GM18951 (cell line): Measurements from ENCODE around the gene MANSC1.

Source experiments
- POLR2A ChIP-seq: IDR thresholded peaks from 4 replicates; pipeline ENCODE4 v1.6.1; 2011; ENCODE audit warnings: mild to moderate bottlenecking; ENCODE audit not compliant: insufficient read length, insufficient read depth; ENCODE audit errors: extremely low read depth
- in situ Hi-C: fragments of 300-500 bp; cut with MboI; formaldehyde crosslinking; loops from one replicate; pipeline ENCODE4 v1.12.0; 2022; ENCODE audit warnings: low sequenced_read_pairs, mixed read lengths, inconsistent platforms; ENCODE audit not compliant: unreplicated experiment

MANSC1 gene

DNA sequence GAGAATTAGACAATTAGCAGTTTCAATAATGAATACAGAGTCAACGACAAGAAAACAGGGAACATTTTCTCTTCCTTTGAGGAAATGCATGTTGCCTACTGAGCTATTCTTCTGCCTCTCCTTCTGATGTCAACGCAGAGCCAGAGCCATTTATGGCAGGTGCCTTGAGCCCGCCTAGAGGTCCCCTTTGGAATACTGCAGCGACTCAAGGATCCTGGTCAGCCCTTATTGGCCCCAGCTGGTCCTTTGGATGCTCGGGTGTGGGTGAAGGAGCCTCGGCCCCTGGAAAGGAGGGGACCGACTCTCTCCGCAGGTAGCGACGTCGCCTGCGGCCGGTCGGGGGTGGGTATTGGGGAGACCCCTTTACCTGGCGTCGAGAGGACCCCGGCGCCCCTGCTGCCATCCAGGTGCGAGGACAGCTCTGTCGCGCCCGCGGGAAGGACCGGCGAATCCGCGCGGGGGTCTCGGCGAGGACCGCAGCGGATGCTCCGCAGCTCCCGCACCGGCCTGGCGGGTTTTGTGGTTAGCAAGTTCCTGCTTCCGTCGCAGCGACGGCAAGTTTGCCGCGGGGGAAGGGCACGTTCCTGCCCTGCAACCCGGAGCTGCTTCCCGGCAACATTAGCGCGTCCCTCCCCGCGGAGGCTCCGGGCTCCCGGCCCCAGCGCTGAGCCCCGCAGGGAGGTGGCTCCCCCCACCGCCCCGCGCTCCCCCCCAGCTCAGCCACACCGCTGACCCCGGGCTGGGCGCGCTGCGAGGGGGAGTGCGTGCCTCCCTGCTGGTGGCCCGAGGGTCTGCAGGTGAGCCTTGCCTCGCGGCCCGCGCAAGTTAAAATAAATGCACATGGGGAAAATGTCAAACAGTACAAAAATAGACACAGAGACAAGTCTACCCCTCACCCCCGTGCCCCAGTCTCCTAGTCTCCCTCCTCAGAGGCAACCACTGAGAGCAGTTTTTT is at the start of gene MANSC1:
Gene MANSC1 (minus strand): TSS at position 532 of the 955 bp plus-strand sequence. CDS start 6,928 bp downstream, outside the sequence.
- no peak for TF ChIP-seq POLR2A
- in situ Hi-C loops: loop anchor here (25.0 kb wide), 1 partner anchor 788 kb away; no protein-coding TSS in a partner anchor

- TF ChIP-seq POLR2A: no peak
- in situ Hi-C loops: no loop called here
Observed at GRCh38 chr12:12399161-12399560, 49.1 kb upstream of the MANSC1 start.

DNA sequence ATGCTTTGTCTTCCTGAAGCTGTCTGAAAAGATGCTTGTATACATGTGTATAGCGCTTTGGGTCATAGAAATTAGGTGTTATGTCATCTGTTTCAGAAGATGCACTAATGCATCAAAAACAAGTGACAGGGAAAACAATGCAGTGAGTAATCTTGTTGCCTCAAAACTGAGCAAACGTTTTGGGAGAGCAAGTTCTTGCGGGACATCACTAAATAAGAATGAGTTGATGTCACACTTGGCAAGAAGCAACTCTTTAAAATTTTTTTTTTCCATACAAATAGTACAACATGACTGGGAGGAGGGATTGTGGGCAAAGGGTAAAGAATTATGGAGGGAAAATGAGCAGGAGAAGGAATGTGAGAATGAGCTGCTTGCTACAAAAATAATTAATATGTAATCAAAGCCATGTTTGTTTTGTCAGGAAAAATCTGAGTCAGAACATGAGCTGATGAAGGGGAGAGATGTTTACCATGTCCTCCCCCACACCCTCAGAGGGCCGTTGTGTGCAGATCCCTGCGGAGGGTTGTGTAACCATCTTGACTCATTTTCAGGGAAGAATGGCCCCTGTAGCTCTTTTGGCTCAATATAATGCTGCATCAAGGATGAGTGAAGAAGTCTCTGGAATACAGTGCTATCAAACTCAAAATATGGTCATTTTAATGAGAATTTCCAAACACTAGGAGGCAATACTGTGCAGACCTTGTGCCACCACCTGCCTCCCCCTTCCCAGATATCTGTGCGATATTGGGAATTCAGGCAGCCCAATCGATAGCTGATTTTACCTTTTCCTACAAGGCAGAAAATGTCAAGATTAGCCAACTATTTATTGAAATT is 48.2 kb upstream of the MANSC1 start:
- TF ChIP-seq POLR2A: no peak
- in situ Hi-C loops: no loop called here

GRCh38 chr12:12397184-12397583 is 47.1 kb upstream of the MANSC1 start:
- in situ Hi-C loops: no loop called here
- TF ChIP-seq POLR2A: no peak

GRCh38 chr12:12396694-12397093 is 46.7 kb upstream of the MANSC1 start:
- in situ Hi-C loops: no loop called here
- no peak for TF ChIP-seq POLR2A

DNA sequence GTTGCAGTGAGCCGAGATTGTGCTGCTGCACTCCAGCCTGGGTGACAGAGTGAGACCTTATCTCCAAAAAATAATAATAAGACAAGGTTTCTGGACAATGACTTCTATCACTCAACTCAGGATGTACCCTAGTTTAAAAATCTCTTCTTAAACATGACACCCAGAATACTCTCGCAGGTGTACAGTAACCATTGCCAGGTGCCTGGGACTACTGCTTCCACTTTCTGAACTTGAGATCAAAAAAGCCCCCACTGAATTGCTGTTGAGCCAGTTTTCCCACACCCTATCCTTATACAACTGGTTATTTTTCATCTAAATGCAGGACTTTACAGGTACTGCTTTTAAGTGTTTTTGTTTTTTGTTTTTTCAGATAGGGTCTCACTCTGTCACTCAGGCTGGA is 43.1 kb upstream of the MANSC1 start:
- TF ChIP-seq POLR2A: no peak
- in situ Hi-C loops: no loop called here

- no peak for TF ChIP-seq POLR2A
- in situ Hi-C loops: no loop called here
Observed at GRCh38 chr12:12392413-12392812, 42.4 kb upstream of the MANSC1 start.

DNA sequence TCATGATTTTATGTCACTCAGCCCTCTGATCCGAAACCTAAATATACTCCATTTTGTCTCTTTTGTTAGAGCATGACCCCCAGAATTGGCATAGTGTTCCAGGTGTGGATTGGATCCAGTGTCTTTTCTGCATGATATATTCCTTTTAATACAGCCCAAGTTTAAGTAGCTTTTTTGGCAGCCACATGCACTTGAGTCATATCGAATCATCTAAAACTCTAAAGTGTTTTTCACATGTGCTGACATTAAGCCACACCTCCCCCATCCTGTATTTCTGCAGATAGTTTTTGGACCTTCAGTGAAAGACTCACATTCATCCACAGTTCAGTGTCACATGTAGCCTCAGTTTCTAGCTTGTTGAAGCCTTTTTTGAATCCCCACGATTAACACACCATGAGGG is 37.5 kb upstream of the MANSC1 start:
- in situ Hi-C loops: no loop called here
- no peak for TF ChIP-seq POLR2A

- TF ChIP-seq POLR2A: no peak
- in situ Hi-C loops: no loop called here
Observed at GRCh38 chr12:12384571-12385340, 34.7 kb upstream of the MANSC1 start.

DNA sequence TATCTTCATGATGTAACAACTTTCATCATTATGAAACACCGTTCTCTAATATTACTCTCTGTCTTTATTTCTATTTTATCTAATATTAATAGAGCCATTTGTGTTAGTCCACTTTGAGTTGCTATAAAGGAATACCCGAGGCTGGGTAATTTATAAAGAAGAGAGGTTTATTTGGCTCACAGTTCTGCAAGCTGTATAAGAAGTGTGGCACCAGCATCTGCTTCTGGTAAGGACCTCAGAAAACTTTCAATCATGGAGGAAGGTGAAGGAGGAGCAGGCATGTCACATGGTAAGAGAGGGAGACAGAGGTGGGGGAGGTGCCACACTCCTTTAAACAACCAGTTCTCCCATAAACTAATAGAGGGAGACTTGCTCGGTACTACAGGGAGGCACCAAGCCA is 31.9 kb upstream of the MANSC1 start:
- in situ Hi-C loops: no loop called here
- TF ChIP-seq POLR2A: no peak

DNA sequence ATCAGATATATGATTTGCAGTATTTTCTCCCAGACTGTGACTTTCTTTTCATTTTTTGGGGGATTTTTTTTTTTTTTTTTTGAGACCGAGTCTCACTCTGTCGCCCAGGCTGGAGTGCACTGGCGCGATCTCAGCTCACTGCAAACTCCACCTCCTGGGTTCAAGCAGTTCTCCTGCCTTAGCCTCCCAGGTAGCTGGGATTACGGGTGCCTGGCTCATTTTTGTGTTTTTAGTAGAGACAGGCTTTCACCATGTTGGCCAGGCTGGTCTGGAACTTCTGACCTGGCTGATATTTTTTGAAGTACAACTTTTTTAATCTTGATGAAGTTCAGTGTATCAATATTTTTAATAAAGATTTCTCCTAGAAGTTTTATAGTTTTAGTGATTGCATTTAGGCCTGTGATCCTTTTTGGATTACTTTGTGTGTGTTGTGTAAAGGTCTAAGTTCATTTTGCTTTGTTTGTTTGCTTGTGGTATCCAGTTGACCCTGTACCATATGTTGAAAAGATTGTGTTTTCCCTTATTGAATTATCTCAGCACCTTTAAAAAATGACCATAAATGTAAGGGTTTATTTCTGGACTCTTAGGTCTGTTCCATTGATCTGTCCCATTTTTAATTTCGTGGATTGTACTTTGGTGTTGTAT is 31.0 kb upstream of the MANSC1 start:
- no peak for TF ChIP-seq POLR2A
- in situ Hi-C loops: no loop called here
